K562 (cell line): ENCODE data around the gene HOXA7.

Experiments used
- EZH2 ChIP-seq: IDR thresholded peaks from 2 replicates; pipeline ENCODE4 v1.6.1; 2012; ENCODE audit warnings: low read depth, mild to moderate bottlenecking, inconsistent platforms, low read length, borderline replicate concordance
- FOXJ3 ChIP-seq: sonication (generic); formaldehyde crosslinking; IDR thresholded peaks from 2 replicates; pipeline ENCODE4 v1.4.0; 2020; ENCODE audit warnings: mild to moderate bottlenecking, missing genetic modification reagents
- MAFK ChIP-seq: IDR thresholded peaks from 2 replicates; pipeline ENCODE4 v1.6.1; 2011; ENCODE audit warnings: low read length, improper control_type of control experiment
- MAZ ChIP-seq, 2 experiments: fragments of 450-650 bp in 1 of 2; sonication (generic) in 1 of 2; formaldehyde crosslinking; IDR thresholded peaks in 1 of 2; conservative IDR thresholded peaks in 1 of 2; 2 replicates each; pipeline versions ENCODE4 v1.4.0 to v1.5.0; 2020; ENCODE audit warnings: mild to moderate bottlenecking in 1 of 2, missing genetic modification reagents in 1 of 2
- PHB2 ChIP-seq: fragments of 450-650 bp; IDR thresholded peaks from 2 replicates; pipeline ENCODE4 v1.6.1; 2017; ENCODE audit warnings: low read depth
- POLR2A ChIP-seq: fragments of 450-650 bp; conservative IDR thresholded peaks from 2 replicates; pipeline ENCODE4 v1.6.1; 2016
- RFX5 ChIP-seq: IDR thresholded peaks from 2 replicates; pipeline ENCODE4 v1.6.1; 2011; ENCODE audit warnings: low read depth, mild to moderate bottlenecking, improper control_type of control experiment, low read length
- ZNF436 ChIP-seq: fragments of 250-450, 450-650 bp; sonication (Bioruptor Pico); formaldehyde crosslinking; IDR thresholded peaks from 2 replicates; pipeline ENCODE4 v1.7.0; 2020; ENCODE audit warnings: mild to moderate bottlenecking
- TF ChIP-seq, protein P1 (sequence below), 3 experiments: IDR thresholded peaks in 2 of 3; conservative IDR thresholded peaks in 1 of 3; 2 replicates each; pipeline ENCODE4 v1.5.1; 2011 to 2012; ENCODE audit warnings: low read length in 3 of 3, mild to moderate bottlenecking in 3 of 3, control low read depth in 2 of 3, improper control_type of control experiment in 1 of 3, inconsistent platforms in 1 of 3, low read depth in 1 of 3, mixed read lengths in 1 of 3, moderate library complexity in 1 of 3; ENCODE audit not compliant: insufficient read depth in 2 of 3
- TF ChIP-seq, protein P2 (sequence below), 2 experiments: fragments of 450-650 bp; formaldehyde crosslinking in 1 of 2; IDR thresholded peaks; 2 replicates each; pipeline versions ENCODE4 v1.4.0 to v1.6.1; 2014 to 2020; ENCODE audit warnings: mild to moderate bottlenecking in 2 of 2, borderline replicate concordance in 1 of 2, low read depth in 1 of 2

DNA sequence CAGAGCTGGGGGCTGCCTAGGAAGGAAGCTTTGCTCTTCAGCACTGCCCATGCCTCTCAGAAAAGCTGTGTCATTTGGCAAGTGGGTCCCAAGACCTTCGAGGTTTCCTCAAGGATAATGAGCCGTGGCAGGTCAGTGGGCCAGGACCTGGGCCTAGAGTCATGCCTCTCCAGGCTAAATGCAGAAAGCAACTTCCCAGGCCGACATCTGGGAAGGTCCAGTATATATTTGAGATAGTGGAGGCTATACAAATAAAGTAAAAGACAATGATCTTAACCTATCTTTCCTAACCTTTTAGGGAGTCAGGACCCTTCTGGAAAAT is 20.0 kb upstream of the HOXA7 start:
- TF ChIP-seq FOXJ3 (CRISPR knock-in tag) (no peak), RFX5 (no peak), POLR2A (no peak), MAZ (CRISPR knock-in tag; conservative IDR thresholded peaks at IDR 0.05 in 1 of 2, IDR thresholded peaks at IDR 0.05 in 1 of 2) (no peak), EZH2 (no peak), ZNF436 (CRISPR knock-in tag) (no peak), PHB2 (no peak), MAFK (no peak)
- TF ChIP-seq, protein P1, sequence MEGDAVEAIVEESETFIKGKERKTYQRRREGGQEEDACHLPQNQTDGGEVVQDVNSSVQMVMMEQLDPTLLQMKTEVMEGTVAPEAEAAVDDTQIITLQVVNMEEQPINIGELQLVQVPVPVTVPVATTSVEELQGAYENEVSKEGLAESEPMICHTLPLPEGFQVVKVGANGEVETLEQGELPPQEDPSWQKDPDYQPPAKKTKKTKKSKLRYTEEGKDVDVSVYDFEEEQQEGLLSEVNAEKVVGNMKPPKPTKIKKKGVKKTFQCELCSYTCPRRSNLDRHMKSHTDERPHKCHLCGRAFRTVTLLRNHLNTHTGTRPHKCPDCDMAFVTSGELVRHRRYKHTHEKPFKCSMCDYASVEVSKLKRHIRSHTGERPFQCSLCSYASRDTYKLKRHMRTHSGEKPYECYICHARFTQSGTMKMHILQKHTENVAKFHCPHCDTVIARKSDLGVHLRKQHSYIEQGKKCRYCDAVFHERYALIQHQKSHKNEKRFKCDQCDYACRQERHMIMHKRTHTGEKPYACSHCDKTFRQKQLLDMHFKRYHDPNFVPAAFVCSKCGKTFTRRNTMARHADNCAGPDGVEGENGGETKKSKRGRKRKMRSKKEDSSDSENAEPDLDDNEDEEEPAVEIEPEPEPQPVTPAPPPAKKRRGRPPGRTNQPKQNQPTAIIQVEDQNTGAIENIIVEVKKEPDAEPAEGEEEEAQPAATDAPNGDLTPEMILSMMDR (IDR thresholded peaks at IDR 0.05 in 2 of 3, conservative IDR thresholded peaks at IDR 0.05 in 1 of 3; ENCODE audit: insufficient read depth in 2 of 3, low read depth in 1 of 3, low read length in 3 of 3), result no peak
- TF ChIP-seq, protein P2, sequence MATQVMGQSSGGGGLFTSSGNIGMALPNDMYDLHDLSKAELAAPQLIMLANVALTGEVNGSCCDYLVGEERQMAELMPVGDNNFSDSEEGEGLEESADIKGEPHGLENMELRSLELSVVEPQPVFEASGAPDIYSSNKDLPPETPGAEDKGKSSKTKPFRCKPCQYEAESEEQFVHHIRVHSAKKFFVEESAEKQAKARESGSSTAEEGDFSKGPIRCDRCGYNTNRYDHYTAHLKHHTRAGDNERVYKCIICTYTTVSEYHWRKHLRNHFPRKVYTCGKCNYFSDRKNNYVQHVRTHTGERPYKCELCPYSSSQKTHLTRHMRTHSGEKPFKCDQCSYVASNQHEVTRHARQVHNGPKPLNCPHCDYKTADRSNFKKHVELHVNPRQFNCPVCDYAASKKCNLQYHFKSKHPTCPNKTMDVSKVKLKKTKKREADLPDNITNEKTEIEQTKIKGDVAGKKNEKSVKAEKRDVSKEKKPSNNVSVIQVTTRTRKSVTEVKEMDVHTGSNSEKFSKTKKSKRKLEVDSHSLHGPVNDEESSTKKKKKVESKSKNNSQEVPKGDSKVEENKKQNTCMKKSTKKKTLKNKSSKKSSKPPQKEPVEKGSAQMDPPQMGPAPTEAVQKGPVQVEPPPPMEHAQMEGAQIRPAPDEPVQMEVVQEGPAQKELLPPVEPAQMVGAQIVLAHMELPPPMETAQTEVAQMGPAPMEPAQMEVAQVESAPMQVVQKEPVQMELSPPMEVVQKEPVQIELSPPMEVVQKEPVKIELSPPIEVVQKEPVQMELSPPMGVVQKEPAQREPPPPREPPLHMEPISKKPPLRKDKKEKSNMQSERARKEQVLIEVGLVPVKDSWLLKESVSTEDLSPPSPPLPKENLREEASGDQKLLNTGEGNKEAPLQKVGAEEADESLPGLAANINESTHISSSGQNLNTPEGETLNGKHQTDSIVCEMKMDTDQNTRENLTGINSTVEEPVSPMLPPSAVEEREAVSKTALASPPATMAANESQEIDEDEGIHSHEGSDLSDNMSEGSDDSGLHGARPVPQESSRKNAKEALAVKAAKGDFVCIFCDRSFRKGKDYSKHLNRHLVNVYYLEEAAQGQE (IDR thresholded peaks at IDR 0.05; ENCODE audit: borderline replicate concordance), result no peak
- TF ChIP-seq, protein P2 (CRISPR knock-in tag; IDR thresholded peaks at IDR 0.05; ENCODE audit: low read depth), result no peak
